IPS-18a (cell line): ENCODE data around the gene RAPGEF4.
"Not testable (repeated sequence)": the region's sequence is repeated elsewhere in the genome, so short reads cannot be mapped to it uniquely, and the experiment has no call there.

Experiments
- H3K27ac ChIP-seq: one replicate; pipeline ENCODE4 v1.5.1; 2013; ENCODE audit warnings: low read length
- H3K27me3 ChIP-seq: one replicate; pipeline ENCODE4 v1.6.1; 2013; ENCODE audit warnings: mild to moderate bottlenecking, low read length; ENCODE audit not compliant: control insufficient read depth, insufficient read depth
- H3K36me3 ChIP-seq: one replicate; pipeline ENCODE4 v1.6.1; 2013; ENCODE audit warnings: low read depth, low read length; ENCODE audit not compliant: control insufficient read depth
- H3K4me1 ChIP-seq: one replicate; pipeline ENCODE4 v1.6.1; 2013; ENCODE audit warnings: low read depth, low read length; ENCODE audit not compliant: control insufficient read depth
- H3K4me3 ChIP-seq: one replicate; pipeline ENCODE4 v1.5.1; 2013; ENCODE audit warnings: low read length
- H3K9ac ChIP-seq: one replicate; pipeline ENCODE4 v1.6.1; 2013; ENCODE audit warnings: mild to moderate bottlenecking, low read length, moderate library complexity
- H3K9me3 ChIP-seq: one replicate; pipeline ENCODE4 v1.6.1; 2013; ENCODE audit warnings: low read depth, low read length; ENCODE audit not compliant: control insufficient read depth

Gene RAPGEF4

GRCh38 chr2:172782506-172783164 is 47.0 kb downstream of the RAPGEF4 start:
- H3K27ac ChIP-seq: no peak overlapping the region
- no peak overlapping the region for H3K4me3 ChIP-seq
- H3K9me3 ChIP-seq: no peaks in the 10 kb centered on the region
- no peaks in the 10 kb centered on the region for H3K36me3 ChIP-seq
- no peak overlapping the region for H3K9ac ChIP-seq
- H3K4me1 ChIP-seq: no peaks in the 10 kb centered on the region
- H3K27me3 ChIP-seq: no peaks in the 10 kb centered on the region

GRCh38 chr2:172783165-172783898 is 47.7 kb downstream of the RAPGEF4 start:
- Histone ChIP-seq H3K4me3 (no peak overlapping the region), H3K9ac (no peak overlapping the region), H3K27me3 (no peaks in the 10 kb centered on the region), H3K4me1 (no peaks in the 10 kb centered on the region), H3K36me3 (no peaks in the 10 kb centered on the region), H3K27ac (no peak overlapping the region), H3K9me3 (no peaks in the 10 kb centered on the region)

DNA sequence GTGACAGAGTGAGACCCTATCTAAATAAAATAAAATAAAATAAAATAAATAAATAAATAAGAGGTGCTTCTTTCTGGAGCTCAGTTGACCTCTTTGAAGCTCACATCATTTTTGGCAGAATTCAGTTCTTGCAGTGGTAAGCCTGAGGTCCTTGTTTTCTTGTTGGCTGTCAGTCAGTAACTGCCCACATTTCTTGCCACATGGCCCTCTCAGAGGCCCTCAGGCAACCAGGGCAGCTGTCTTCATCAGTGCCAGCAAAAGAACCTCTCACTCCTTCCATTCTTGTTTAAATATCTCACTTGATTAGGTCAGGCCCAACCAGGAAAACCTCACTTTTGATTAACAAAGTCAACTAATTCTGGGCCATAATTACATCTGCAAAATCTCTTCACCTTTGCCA is 53.2 kb downstream of the RAPGEF4 start:
- Histone ChIP-seq H3K4me3 (no peak overlapping the region), H3K4me1 (no peaks in the 10 kb centered on the region), H3K9ac (no peak overlapping the region)

GRCh38 chr2:172790404-172790803 is 54.8 kb downstream of the RAPGEF4 start:
- H3K27ac ChIP-seq: no peak overlapping the region
- no peaks in the 10 kb centered on the region for H3K4me1 ChIP-seq
- no peaks in the 10 kb centered on the region for H3K9me3 ChIP-seq
- no peaks in the 10 kb centered on the region for H3K27me3 ChIP-seq
- no peak overlapping the region for H3K9ac ChIP-seq
- H3K4me3 ChIP-seq: no peak overlapping the region
- no peaks in the 10 kb centered on the region for H3K36me3 ChIP-seq

More for the DNA sequence above, 53.2 kb downstream of the RAPGEF4 start:
- H3K27me3 ChIP-seq: no peaks in the 10 kb centered on the region
- H3K9me3 ChIP-seq: no peaks in the 10 kb centered on the region
- H3K36me3 ChIP-seq: no peaks in the 10 kb centered on the region
- no peak overlapping the region for H3K27ac ChIP-seq

- no peak overlapping the region for H3K4me3 ChIP-seq
- H3K27ac ChIP-seq: no peak overlapping the region
- no peak overlapping the region for H3K9ac ChIP-seq
- H3K27me3 ChIP-seq: no peaks in the 10 kb centered on the region
- no peaks in the 10 kb centered on the region for H3K9me3 ChIP-seq
- no peaks in the 10 kb centered on the region for H3K4me1 ChIP-seq
- no peaks in the 10 kb centered on the region for H3K36me3 ChIP-seq
These were observed 56.3 kb downstream of the RAPGEF4 start for GRCh38 chr2:172791953-172792352.

DNA sequence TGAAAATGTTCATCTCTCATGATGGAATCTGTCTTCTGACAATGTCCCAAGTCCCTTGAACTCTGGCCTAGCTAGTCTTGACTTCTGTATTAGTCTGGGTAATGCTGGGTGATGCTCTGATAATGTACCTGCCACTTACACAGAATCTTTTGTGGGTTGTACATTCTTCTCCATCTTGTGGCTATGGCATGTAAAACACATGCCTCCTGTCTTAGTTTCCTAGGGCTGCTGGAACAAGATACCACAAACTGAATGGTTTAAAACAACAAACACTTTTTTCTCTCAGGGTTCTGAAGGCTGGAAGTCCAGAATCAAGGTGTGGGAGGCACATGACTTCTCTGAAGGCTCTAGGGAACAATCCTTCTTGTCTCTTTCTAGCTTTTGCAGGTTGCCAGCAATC is 57.1 kb downstream of the RAPGEF4 start:
- H3K36me3 ChIP-seq: no peaks in the 10 kb centered on the region

DNA sequence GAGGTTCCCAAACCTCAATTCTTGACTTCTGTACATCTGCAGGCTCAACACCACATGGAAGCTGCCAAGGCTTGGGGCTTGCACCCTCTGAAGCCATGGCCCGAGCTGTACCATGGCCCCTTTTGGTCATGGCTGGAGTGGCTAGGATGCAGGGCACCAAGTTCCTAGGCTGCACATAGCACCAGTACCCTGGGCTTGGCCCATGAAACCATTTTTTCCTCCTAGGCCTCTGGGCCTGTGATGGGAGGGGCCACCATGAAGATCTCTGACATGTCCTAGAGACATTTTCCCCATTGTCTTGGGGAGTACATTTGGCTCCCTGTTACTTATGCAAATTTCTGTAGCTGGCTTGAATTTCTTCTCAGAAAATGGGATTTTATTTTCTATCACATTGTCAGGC is 67.7 kb downstream of the RAPGEF4 start:
- H3K27ac ChIP-seq, H3K36me3 ChIP-seq, H3K9ac ChIP-seq, H3K9me3 ChIP-seq, H3K27me3 ChIP-seq, H3K4me1 ChIP-seq, H3K4me3 ChIP-seq: not testable (repeated sequence)

More for the DNA sequence above, 57.1 kb downstream of the RAPGEF4 start:
- no peak overlapping the region for H3K27ac ChIP-seq
- no peak overlapping the region for H3K4me3 ChIP-seq
- no peaks in the 10 kb centered on the region for H3K4me1 ChIP-seq
- no peak overlapping the region for H3K9ac ChIP-seq
- H3K27me3 ChIP-seq: no peaks in the 10 kb centered on the region
- H3K9me3 ChIP-seq: no peaks in the 10 kb centered on the region

GRCh38 chr2:172804423-172804822 is 68.8 kb downstream of the RAPGEF4 start:
- Histone ChIP-seq H3K27me3 (no peaks in the 10 kb centered on the region), H3K4me1 (no peaks in the 10 kb centered on the region), H3K9me3 (peaks cover 3% of the 10 kb centered on the region), H3K4me3 (no peak overlapping the region), H3K36me3 (no peaks in the 10 kb centered on the region), H3K27ac (no peak overlapping the region), H3K9ac (no peak overlapping the region)

- no peaks in the 10 kb centered on the region for H3K27me3 ChIP-seq
- H3K36me3 ChIP-seq: no peaks in the 10 kb centered on the region
- H3K9me3 ChIP-seq: peaks cover 3% of the 10 kb centered on the region
- H3K9ac ChIP-seq: no peak overlapping the region
- no peak overlapping the region for H3K27ac ChIP-seq
- no peak overlapping the region for H3K4me3 ChIP-seq
- no peaks in the 10 kb centered on the region for H3K4me1 ChIP-seq
These were observed 70.8 kb downstream of the RAPGEF4 start for GRCh38 chr2:172806493-172806892.

DNA sequence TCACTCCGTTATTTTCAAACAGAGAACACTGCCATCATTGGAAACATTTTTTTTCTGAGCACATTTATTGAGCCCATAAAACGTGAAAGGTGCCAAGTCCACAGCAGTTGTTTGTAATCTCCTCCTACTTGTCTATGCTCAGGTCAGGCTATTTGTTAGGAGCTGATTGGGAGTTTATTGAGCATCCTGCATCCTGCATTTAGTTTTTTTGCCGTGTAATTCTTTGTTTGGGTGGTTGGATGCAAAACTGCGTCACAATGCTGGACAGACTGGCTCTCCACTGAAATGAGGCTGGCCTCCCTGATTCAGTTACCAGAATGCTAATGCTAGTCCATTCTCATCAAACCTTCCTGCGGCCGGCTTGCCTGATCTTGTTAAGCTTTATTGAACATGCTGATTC is 71.4 kb downstream of the RAPGEF4 start:
- Histone ChIP-seq H3K4me3 (no peak overlapping the region), H3K27me3 (no peaks in the 10 kb centered on the region), H3K9ac (no peak overlapping the region), H3K27ac (no peak overlapping the region), H3K9me3 (peaks cover 3% of the 10 kb centered on the region), H3K4me1 (no peaks in the 10 kb centered on the region), H3K36me3 (no peaks in the 10 kb centered on the region)

GRCh38 chr2:172808156-172808555 is 72.5 kb downstream of the RAPGEF4 start:
- Histone ChIP-seq H3K27ac (no peak overlapping the region), H3K4me1 (no peaks in the 10 kb centered on the region), H3K36me3 (no peaks in the 10 kb centered on the region), H3K9ac (no peak overlapping the region), H3K27me3 (no peaks in the 10 kb centered on the region), H3K9me3 (no peaks in the 10 kb centered on the region), H3K4me3 (no peak overlapping the region)

DNA sequence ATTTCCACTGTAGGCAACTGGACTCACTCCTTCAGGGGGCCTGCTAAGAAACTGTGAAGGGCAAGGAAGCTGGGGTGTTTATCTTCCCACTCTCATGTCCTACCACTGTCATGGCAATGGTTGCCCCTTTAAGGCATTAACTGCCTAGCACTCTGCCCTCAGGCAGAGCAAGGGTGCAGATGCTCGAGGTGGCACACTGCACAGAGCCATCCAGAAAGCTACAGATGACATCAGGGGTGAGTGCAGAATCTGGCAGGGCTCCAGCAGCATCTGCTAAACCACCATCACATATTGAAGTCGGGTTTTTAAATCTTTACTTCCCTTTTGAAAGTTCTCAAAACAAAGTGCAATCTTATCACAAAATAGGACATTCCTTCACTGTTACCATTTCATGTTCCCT is 75.4 kb downstream of the RAPGEF4 start:
- Histone ChIP-seq H3K27me3 (no peaks in the 10 kb centered on the region), H3K4me3 (no peak overlapping the region), H3K36me3 (no peaks in the 10 kb centered on the region), H3K9ac (no peak overlapping the region), H3K27ac (no peak overlapping the region), H3K9me3 (no peaks in the 10 kb centered on the region), H3K4me1 (no peaks in the 10 kb centered on the region)
